ENCODE data around the gene BRPF3. TPM values are rescaled to one million over a fixed set of nuclear protein-coding genes. Genes with fewer than 3 reads are reported as not detected.

The BRPF3 gene
- total and polyA plus RNA-seq, 2 donors (not counting 3 experiments of a cell fraction or from before 2014, with no cell fraction given): 30.5 to 35.7 TPM

- no TSS peak for BruUV-seq (replicated peaks)
- H3K4me1 ChIP-seq (ENCODE audit: control insufficient read depth, extremely low read depth, insufficient read depth, low read length): no peaks in the 10 kb centered on the region
- H3K9me1 ChIP-seq (replicated peaks; ENCODE audit: control insufficient read depth, extremely low read depth, insufficient read depth, low read length): no peaks in the 10 kb centered on the region
- H3K79me2 ChIP-seq (ENCODE audit: control insufficient read depth, insufficient read depth, low read length): no peaks in the 10 kb centered on the region
- dilution Hi-C loops (cut with MboI; ENCODE audit: extremely low pct_ligation_motif_present, low sequenced_read_pairs): no loop called here
- no peaks in the 10 kb centered on the region for H3K36me3 ChIP-seq (ENCODE audit: control insufficient read depth in 2 of 2, extremely low read depth in 1 of 2, insufficient read depth in 2 of 2, low read length in 2 of 2)
- ChIA-PET CTCF (interaction anchor here (0.6 kb wide), 1 partner anchor 10 kb away, joined by 4 read pairs; no protein-coding TSS in a partner anchor), POLR2A (no interaction called here)
- FAIRE-seq: no peak
- intact Hi-C loops (cut with micrococcal nuclease): no loop called here
- no peak for DNase-seq (ENCODE audit: low read depth, low spot score)
- H4K20me1 ChIP-seq (replicated peaks; ENCODE audit: control insufficient read depth, extremely low read depth, insufficient read depth, low read length): no peaks in the 10 kb centered on the region
- no peaks in the 10 kb centered on the region for H3K9me3 ChIP-seq (replicated peaks; ENCODE audit: control insufficient read depth, insufficient read depth, low read length)
- H3K27me3 ChIP-seq (ENCODE audit: control insufficient read depth in 2 of 2, insufficient read depth in 2 of 2, low read length in 2 of 2): peaks cover 3 to 4% of the 10 kb centered on the region in 2 experiments
- no peak for TF ChIP-seq JUN (IDR thresholded peaks at IDR 0.05; ENCODE audit: borderline replicate concordance, insufficient read depth, insufficient read length, low read depth)
- TF ChIP-seq POLR2A (IDR thresholded peaks at IDR 0.05; ENCODE audit: low read depth, low read length): no peak
- TF ChIP-seq POLR2AphosphoS5 (IDR thresholded peaks at IDR 0.05; ENCODE audit: insufficient read depth, low read depth, low read length): no peak
- no peak for TF ChIP-seq EZH2 (IDR thresholded peaks at IDR 0.05; ENCODE audit: borderline replicate concordance, low read depth, low read length, severe bottlenecking)
- no peak for TF ChIP-seq MAX (IDR thresholded peaks at IDR 0.05; ENCODE audit: insufficient read depth, insufficient read length)
- no peak for TF ChIP-seq CTCF (IDR thresholded peaks at IDR 0.05; ENCODE audit: extremely low read depth in 1 of 2, insufficient read depth in 1 of 2, low read depth in 1 of 2, low read length in 2 of 2)
- no peak for TF ChIP-seq GATA2 (IDR thresholded peaks at IDR 0.05; ENCODE audit: insufficient read depth, insufficient read length, low read depth, low read length)
- TF ChIP-seq FOS (IDR thresholded peaks at IDR 0.05; ENCODE audit: borderline replicate concordance, insufficient read depth, low read length): no peak
- no peak overlapping the region for H3K9ac ChIP-seq (replicated peaks; ENCODE audit: extremely low read depth, insufficient read depth, low read length)
- no peak overlapping the region for H3K4me2 ChIP-seq (ENCODE audit: insufficient read depth, low read length)
- no peak overlapping the region for H3K4me3 ChIP-seq (replicated peaks in 1 of 3; ENCODE audit: insufficient read depth in 1 of 3, low read depth in 1 of 3, low read length in 3 of 3)
- H2AFZ ChIP-seq (ENCODE audit: low read depth, low read length): no peak overlapping the region
- no peak overlapping the region for H3K27ac ChIP-seq (ENCODE audit: insufficient read depth, low read depth, low read length)
These were observed 36.3 kb upstream of the BRPF3 start for GRCh38 chr6:36160147-36160760.

Data from endothelial cell of umbilical vein (primary cell).